GM19025 (cell line): Measurements from ENCODE around the gene CHST2.
"Not testable (repeated sequence)": the region's sequence is repeated elsewhere in the genome, so short reads cannot be mapped to it uniquely, and the experiment has no call there.

ENCODE experiments used
- ATAC-seq: cut with Tn5 transposase; IDR thresholded peaks from one replicate; pipeline ENCODE4 v1.9.1; 2021; ENCODE audit warnings: mild to moderate bottlenecking, low read depth, moderate library complexity; ENCODE audit not compliant: unreplicated experiment

Gene CHST2, protein sequence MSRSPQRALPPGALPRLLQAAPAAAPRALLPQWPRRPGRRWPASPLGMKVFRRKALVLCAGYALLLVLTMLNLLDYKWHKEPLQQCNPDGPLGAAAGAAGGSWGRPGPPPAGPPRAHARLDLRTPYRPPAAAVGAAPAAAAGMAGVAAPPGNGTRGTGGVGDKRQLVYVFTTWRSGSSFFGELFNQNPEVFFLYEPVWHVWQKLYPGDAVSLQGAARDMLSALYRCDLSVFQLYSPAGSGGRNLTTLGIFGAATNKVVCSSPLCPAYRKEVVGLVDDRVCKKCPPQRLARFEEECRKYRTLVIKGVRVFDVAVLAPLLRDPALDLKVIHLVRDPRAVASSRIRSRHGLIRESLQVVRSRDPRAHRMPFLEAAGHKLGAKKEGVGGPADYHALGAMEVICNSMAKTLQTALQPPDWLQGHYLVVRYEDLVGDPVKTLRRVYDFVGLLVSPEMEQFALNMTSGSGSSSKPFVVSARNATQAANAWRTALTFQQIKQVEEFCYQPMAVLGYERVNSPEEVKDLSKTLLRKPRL

DNA sequence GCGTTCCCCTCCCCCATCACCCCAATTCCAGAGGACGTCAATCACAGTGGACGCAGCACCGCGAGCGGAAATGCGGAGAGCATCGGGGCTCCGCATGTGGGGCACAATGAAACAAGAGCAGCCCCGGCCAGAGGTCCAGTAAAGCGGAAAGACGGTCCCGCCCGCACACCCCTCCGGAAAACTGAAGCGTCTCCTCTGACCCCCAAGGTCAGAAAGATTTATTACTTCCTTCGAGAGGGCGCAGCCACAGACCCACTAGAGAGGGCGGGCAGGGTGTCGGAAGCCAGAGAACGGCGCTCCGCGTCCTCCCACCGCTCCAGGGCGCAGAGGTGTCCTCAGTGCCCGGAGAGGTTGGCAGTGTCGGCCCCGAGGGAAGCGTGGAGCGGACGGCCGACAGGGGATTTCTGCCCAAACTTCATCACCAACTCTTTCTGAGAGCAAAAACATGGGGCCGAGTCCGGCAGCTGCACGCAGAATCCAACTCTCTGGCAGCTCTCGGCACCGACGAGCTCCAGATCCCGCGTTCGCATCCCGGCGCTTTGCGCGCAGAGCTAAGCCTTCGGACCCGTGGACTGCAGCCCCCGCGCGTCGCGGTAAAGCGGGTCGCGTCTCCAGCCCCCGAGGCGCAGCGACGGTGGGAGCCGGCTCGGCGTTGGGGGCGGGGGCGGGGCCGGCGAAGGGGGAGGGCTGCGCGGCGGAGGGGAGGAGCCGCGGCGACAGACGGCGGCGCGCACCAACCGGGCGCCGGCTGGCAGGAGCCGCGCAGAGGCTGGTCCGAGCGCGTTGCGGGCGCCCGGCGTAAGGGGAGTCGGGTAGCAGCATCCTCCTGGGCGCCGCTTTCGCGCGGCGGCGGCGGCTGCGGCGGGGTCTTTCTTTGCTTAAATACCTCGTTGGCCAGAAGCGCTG is at the start of gene CHST2:
Gene CHST2 (plus strand): TSS at position 763 of the 906 bp plus-strand sequence. CDS start 1,046 bp downstream, outside the sequence.
- ATAC-seq = peak; percentile 85

DNA sequence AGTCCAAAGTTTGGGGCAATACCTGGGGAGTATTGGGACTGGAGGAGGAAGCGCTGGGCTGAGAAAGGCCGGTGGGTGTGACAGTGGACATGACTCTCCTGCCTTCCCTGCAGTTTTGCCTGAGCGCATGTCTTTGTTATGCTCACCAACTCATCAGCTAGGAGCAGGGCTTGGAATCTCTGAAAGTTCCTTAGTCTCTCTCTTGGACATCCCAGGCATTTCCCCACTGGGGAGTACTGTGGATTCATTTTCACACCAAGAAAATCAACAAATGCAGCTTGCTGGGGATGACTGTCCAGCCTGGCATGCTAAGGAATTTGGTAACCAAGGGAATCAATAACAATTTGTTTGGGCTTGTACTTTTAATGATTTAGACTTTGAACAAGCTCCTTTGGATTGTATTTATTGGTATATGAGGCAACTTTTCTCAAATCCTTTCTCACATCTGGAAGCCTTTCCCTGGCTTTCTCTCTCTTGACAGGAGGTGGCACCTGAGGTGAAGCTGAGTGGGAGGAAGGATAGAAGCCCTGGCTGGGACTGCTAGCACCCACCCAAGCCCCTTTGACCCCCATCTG is 48.5 kb upstream of the CHST2 start:
- ATAC-seq = no peak

DNA sequence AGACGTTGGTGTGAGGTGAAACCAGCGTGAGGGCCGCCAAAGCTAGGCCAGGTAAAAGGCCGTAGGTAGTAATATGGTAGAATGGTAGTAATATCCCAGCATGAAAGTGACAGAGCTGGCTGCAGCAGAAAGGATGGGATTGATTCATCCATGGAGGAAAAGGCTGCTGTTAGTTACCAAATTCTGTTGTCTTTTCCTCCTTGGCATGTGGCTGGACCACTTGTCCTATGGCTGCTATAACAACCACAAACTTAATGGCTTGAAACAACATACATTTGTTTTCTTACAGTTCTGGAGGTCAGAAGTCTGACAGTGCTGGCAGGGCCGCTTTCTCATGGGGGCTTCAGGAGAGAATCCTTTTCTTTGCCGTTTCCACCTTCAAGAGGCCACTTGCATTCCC is 47.8 kb upstream of the CHST2 start:
- no peak for ATAC-seq

DNA sequence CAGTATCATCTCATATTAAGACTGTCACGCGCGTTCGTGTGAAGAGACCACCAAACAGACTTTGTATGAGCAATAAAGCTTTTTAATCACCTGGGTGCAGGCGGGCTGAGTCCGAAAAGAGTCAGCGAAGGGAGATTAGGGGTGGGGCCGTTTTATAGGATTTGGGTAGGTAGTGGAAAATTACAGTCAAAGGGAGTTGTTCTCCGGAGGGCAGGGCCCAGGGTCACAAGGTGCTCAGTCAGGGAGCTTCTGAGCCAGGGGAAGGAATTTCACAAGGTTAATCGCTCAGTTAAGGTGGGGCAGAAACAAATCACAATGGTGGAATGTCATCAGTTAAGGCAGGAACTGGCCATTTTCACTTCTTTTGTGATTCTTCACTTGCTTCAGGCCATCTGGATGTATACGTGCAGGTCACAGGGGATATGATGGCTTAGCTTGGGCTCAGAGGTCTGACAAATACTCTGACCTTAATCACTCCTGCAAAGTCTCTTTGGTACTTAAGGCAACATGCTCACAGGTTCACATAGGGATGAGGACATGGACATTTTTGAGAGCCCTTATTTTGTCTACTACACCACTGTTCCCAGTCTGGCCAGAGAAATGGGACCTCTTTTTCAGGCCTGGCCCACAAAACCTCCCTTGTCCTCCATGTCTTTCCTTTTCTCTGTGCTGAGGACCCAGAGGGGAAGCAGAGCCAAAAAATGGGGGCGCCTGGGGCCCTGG is 47.1 kb upstream of the CHST2 start:
- not testable (repeated sequence) for ATAC-seq

DNA sequence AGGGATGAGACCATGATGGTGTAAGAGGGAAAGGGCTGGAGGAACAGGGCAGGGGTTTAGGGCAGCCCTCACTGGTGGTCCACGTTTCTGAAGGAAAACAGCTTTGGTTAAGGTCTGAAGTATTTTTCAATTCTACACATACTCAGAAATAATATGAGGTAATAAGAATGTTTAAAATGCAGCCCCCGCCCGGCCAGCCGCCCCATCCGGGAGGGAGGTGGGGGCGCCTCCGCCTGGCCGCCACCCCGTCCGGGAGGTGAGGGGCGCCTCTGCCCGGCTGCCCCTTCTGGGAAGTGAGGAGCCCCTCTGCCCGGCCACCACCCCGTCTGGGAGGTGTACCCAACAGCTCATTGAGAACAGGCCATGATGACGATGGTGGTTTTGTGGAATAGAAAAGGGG is 46.0 kb upstream of the CHST2 start:
- not testable (repeated sequence) for ATAC-seq

DNA sequence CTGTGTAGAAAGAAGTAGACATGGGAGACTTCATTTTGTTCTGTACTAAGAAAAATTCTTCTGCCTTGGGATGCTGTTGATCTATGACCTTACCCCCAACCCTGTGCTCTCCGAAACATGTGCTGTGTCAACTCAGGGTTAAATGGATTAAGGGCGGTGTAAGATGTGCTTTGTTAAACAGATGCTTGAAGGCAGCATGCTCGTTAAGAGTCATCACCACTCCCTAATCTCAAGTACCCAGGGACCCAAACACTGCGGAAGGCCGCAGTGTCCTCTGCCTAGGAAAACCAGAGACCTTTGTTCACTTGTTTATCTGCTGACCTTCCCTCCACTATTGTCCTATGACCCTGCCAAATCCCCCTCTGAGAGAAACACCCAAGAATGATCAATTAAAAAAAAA is 45.6 kb upstream of the CHST2 start:
- not testable (repeated sequence) for ATAC-seq

DNA sequence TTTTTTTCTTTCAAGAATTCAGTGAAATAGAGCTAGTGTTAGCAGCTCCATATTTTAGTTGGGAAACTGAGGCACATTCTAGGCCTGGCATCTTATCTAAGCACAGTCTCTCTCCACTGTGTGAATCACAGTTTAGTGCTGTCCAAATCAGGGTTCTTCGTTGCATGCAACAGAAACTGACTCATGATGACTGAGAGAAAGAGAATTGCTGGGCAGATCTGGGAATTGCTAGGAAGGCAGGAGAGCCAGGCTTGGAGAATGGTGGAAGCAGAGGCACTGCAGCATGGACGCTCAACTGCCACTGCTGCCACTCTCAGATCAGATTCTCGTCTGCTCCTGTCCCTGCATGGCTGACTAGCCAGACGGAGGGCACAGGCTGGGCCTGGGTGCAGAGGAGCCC is 40.7 kb upstream of the CHST2 start:
- ATAC-seq = no peak

DNA sequence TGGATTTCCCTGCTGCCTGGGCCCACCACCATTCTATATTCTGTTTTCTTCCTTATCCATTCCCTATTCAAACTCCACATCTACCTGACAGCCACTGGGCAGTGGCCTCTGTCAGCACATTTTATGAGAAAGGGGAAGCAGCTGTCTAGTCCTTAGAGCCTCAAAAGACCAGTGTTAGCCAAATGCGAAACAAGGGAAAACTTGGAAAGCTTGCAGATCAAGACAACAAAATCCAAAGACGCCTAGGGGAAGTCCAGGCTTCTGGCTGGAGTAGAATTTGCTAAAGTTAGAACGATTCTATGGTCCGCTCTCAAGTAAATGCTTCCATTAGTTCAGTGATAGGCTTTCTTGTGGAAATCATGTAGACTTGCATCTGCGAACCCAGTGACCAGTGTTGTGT is 39.4 kb upstream of the CHST2 start:
- ATAC-seq = no peak

DNA sequence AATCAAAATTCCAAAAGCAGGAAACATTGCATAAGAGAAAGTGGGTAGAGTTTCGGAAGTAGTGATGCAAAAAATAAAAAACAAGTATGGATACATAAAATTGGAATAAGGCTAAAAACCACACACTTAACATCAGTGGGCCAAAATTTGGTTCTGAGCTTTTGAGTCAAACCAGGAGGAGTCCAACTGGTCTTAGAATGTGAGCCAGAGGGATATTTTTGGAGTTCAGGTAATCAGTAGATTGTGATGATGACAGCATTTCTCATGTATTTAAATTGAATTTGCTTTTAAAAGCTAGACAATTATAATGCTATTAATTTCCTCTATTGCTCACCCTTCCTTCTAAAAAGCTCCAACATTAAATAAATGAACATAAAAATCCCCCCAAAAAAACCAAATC is 38.2 kb upstream of the CHST2 start:
- ATAC-seq = no peak

DNA sequence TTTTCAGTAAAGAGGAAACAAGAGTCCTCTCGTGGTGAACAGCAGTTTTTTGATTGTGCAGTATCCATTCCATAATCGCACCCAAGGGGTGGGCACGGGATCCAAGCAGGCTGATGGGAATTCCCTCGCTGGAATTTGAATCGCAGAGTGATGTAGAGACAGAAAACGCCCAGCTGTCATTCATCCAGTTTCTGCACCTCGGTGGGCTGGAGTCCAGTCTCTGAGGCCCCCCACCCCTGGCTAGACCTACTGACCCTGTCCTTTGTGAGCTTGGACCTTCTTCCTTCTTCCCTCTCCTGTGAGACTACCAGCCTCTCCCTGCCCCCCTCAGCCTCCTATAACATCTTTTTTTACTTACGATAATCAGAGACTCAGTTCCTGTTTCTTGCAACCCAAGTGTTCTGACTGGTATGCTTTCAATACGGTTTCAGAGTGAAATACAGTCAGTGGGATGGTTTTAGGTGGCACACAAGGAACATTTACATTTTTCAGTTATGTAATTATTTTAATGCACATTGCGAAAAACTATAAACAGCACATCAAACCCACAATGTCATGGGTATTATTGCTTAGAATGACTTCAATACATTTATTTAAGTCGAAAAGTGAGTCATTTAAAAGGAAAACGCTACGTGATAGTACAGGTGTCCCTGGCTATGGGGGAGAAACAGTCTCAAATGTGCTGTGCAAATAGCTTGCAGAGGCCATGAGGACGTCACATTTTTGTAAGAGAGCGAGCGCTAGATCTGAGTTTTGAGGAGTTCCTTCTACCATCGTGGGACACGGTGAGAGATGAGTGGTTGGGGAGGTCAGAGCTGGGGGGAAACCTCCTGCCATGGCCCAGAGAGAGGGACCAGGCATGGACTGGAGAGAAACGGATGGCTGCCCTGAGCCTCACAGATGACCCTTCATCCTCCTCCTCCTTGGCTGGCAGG is 37.5 kb upstream of the CHST2 start:
- ATAC-seq = peak; percentile 83

DNA sequence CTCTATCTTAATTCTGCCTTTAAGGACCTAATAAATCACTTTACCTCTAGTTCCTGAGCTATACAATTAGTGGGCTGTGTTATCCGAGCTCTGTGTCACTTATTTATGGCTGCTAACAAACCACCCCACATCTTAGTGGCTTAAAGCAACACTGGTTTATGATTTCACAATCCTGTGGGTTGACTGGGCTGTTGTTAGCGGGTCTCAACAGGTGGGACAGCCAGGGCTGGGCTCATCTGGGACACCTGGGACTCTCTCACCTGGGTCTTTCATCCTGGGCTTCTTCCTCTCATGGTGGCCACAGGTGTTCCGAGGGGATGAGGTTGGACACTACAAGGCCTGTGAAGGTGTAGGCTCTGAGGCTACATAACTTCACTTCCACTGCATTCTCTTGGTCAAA is 35.8 kb upstream of the CHST2 start:
- no peak for ATAC-seq

DNA sequence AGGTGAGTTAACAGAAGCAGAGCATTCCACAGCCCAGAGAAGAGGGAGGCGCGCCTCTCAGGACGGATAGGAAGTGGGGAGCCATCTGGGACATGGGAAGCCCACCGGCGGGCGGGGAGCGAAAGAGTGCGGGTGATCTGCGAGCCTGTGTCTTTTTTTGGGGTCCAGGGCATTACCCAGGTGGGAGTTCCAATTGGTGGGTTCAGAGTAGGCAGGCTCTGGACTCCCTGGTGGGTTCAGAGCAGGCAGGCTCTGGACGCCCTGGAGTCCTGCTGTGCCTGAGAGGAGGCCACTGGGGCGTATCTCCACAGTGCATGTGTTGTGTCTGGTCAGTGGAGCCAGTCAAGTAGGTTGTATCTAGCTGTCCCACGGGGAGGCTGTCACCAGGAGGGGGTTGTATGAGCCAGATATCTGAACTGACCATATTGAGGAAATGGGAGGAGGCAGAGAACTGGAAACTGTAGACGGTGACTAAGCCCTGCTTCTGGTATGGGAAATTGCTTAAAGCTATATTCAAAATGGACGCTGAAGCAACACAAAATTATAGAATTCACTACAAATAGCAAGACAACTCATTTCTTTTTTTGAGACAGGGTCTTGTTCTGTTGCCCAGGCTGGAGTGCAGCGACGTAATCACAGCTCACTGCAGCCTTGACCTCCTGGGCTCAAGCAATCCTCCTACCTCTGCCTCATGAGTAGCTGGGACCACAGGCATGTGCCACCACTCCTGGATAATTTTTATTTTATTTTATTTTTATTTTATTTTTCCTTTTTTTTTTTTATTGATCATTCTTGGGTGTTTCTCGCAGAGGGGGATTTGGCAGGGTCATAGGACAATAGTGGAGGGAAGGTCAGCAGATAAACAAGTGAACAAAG is 34.5 kb upstream of the CHST2 start:
- ATAC-seq = peak; percentile 38

DNA sequence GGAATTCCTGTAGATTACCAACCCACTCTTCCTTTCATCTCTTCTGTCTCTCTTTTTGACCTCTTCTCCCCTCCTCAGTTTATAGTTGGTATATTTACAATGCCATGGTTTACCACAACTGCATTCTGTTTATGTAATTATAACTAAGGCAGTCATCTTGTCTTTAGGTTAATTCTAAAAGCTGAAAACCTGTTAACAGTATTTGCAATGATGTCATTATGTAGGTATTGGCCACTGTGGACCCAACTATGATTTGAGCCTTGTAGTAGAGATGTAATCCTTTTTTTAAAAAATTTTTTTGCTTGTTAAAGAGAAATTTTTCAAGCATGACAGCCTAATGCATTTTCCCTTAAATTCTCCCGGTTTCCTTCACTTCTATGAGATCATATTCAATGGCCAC is 30.7 kb upstream of the CHST2 start:
- no peak for ATAC-seq

DNA sequence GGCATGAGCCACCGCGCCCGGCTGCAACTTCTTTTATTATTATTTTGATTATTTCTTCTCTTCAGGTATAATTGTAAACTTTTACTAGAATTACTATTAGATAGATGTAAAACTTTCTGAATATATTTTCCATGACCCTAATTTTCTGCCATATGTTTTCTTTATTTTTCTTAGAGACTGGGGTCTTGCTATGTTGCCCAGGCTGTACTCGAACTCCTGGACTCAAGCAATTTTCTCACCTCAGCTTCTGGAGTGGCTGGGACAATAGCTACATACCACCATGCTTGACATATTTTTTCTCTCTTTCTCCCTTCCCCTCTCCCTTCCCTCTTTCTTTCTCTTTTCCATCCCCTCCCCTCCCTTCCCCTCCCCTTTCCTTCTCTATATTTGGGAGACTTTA is 29.6 kb upstream of the CHST2 start:
- ATAC-seq = no peak

DNA sequence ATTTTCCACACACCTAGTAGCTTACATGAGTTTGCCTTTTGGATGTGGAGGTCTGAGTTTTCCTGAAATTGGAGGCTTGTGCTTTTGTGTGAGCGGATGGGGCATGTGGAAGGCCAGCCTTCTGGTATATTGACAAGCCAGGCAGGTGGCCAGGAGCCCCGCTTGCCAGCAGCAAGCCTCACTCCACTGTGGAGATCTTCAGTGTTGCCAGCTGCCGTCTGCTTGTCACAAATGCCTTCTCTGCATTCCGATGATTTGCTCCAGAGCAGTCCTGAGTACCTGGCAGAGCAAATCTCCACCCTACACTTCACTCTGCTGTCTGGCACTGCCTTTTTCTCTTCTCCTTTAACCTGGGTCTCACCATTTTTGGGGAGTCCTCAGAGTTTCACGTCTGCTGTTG is 29.1 kb upstream of the CHST2 start:
- ATAC-seq = no peak

DNA sequence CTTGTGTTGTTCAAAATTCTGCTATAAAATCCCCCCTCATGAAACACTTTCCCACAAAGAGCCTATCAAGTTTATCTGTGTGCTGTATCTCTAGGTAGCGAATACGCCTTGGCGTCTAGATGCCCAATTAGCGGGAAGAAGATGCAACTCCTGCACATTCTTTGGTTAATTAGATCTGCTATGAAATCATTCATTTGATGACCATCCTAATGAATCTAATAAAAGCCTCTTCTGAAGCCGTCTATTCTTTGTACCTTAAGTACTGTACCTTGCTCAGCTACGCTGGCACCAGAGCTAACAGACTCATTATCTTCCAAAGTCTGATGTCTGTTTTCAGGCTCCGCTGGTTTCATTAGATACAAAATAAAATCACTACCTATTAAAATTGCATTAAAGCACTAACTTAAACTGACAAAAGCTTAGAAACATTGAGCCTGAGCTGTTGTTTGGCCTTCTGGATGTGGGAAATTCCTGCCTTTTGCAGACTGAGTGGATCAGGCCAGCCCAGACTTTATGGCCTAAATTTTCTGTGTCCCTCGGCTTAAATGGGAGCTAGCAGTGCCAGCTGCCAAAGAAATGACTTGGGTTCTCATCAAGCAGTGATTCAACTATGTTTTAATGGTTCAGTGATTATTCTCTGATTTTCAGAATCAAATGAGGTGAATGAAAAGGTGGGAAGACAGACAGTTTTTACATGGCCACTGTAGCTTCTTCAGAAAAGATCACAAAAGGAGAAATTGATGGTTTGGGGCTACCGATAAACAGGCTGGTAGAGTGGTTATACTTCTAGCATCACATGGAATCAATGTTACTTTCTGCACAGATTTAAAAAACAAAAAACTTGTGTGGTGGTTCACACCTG is 28.4 kb upstream of the CHST2 start:
- no peak for ATAC-seq

DNA sequence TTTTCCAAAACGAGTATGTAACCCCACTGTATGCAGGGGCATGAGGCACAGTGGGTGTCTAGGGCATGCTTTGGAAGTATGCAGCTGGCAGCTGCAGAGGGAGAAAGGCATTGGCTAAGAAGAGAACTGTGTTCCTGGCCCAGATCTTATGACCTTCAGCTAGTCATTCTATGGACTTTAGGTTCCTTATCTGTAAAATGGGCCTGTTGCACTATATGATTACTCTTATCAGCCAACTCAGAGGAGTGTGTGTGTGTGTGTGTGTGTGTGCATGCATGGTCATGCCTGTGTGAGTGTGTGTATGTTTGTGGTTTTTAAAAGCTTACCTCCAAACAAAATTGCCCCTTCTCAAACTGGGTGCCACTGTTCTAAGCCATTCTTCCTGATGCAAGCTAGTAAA is 27.4 kb upstream of the CHST2 start:
- ATAC-seq = no peak
